Epithelial cell of proximal tubule (primary cell): ENCODE results near the gene NOTCH2. TPM values are rescaled to one million over a fixed set of nuclear protein-coding genes. Genes with fewer than 3 reads are reported as not detected.

Experiments
- DNase-seq: peaks from one replicate; pipeline ENCODE4 v3.0.0-alpha.2; 2011; ENCODE audit warnings: low read depth
- H3K4me3 ChIP-seq: 2 replicates; pipeline ENCODE4 v1.5.1; 2011; ENCODE audit warnings: low read depth, mild to moderate bottlenecking, low read length
- total RNA-seq: library from RNA; depleted of rRNA; stranded (reverse); fragments of >200 nt; gene quantifications from 2 replicates; pipeline ENCODE4 v1.2.3, GENCODE V29; 2015
- TF ChIP-seq, protein P1 (sequence below): conservative IDR thresholded peaks from 2 replicates; pipeline ENCODE4 v1.5.1; 2012; ENCODE audit warnings: low read depth, mild to moderate bottlenecking, low read length

The NOTCH2 gene
- total RNA-seq, 1 donor from 2014 or later: 90.0 TPM

DNA sequence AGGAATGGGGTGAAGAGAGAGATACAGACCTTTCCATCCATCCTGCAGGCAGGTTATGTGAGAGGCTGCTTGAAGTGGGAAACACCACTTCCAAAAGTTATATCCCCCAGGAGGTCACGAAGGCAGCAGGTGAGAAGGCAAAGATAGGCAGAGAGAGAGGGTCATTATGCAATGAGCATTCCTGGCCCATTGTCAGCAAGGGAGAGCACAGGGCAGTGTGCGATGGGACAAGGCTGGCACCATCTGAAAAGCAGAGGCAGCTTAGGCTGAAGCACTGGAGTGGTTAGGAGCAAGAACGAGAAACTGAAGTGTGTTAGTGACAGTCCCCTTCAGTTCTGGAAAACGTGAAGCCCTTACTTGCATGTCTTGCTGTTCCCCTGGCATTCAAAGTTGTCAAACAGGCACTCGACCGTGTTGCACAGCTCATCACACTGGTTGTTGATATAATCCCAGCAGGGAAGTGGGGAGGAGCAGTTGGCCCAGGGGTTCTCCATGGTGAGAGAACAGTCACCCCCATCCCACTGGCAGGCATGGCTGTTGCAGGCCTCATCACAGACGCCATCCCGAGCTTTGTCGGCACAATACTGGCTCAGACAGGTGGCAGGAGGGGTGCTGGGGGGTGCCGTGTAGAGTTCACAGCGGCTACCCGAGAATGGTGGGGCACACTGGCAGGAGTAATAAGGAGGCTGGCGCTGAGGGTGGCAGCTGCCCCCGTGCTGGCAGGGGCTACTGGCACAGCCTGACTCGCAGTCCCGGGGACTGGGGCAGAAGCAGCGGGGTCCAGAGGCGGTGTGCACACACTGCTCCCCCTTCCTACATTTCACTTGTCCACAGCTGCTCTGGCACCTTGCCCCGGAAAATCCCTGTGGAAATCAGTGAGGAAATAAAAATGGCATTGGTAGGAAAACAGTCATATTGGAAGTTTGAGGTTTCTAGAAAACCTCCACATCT is 144.2 kb downstream of the NOTCH2 start:
- no peak for DNase-seq
- no peak overlapping the region for H3K4me3 ChIP-seq
- TF ChIP-seq, protein P1, sequence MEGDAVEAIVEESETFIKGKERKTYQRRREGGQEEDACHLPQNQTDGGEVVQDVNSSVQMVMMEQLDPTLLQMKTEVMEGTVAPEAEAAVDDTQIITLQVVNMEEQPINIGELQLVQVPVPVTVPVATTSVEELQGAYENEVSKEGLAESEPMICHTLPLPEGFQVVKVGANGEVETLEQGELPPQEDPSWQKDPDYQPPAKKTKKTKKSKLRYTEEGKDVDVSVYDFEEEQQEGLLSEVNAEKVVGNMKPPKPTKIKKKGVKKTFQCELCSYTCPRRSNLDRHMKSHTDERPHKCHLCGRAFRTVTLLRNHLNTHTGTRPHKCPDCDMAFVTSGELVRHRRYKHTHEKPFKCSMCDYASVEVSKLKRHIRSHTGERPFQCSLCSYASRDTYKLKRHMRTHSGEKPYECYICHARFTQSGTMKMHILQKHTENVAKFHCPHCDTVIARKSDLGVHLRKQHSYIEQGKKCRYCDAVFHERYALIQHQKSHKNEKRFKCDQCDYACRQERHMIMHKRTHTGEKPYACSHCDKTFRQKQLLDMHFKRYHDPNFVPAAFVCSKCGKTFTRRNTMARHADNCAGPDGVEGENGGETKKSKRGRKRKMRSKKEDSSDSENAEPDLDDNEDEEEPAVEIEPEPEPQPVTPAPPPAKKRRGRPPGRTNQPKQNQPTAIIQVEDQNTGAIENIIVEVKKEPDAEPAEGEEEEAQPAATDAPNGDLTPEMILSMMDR: no peak

DNA sequence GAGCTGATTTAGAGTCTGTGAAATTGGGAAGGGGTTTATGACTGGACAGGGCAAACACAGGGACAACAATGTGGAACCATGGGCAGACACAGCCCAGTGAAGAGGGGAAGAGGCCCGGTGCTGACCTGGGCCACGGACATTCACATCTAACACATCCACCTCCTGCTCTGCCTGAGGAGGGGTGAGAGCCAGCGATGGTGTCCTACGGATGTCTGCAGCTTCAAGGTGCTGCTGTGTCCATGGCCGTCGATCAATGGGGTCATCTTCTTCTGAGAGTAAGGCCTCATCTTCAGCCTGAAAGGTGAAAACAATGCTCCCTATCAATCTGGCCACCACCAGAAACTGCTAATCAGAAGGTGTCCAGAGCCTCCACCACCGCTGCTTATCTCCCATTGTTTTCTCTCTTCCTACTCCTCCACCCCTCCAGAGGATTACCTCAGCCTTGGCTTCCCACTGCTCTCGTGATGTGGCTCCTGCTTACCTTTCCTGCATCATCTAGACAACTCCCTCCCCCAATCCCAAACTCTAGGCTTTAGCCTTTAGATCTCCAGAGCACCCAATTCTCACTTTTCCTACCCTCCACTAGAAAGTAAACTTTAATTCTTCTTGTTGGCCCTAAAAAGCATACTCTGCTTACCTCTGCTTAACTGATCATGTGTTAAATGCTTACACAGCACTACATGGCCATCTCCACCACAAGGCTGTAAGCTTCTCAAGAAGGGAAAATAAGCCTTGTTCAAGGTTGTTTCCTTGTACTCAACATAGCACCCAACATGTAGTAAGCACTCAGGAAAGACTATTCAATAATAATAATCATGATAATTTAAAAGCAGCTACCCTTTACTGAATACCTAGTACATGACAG is 149.1 kb downstream of the NOTCH2 start:
- no peak overlapping the region for H3K4me3 ChIP-seq
- DNase-seq: no peak
- TF ChIP-seq, protein P1: no peak

DNA sequence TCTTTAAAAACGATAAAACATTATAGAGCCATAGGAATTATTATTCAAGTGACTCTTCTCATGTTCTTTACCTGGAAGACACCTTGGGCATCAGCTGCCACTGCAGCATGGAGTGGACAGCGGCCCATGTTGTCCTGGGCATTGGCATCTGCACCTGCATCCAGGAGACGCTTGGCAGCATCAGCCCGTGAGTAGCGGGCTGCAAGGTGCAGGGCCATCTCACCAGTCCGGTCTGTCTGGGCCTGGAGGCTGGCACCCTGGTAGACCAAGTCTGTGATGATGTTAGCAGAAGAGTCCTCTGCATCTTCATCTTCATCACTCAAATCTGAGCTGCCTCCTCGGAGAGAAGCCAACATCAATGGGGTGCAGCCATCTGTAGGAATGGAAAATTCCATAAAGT is 150.2 kb downstream of the NOTCH2 start:
- H3K4me3 ChIP-seq: no peak overlapping the region
- TF ChIP-seq, protein P1: no peak
- no peak for DNase-seq

DNA sequence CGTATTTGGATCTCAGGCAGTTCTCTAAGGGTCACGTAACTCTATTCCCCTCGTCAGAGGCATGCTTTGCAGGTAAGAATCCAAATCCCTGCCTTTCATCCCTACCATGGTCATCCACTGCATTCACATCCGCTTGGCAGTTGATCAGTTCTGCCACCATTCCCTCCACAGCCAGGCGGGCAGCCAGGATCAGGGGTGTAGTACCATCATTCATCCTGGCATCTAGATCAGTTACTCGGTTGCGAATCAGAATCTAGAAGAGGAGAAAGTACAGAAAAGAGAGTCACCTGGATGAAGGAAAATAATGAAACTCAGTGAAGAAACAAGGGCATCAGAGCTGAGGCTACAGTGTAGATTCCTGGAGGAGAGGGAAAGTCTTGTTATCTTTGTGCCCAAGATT is 151.2 kb downstream of the NOTCH2 start:
- H3K4me3 ChIP-seq: no peak overlapping the region
- DNase-seq: no peak
- TF ChIP-seq, protein P1: no peak

DNA sequence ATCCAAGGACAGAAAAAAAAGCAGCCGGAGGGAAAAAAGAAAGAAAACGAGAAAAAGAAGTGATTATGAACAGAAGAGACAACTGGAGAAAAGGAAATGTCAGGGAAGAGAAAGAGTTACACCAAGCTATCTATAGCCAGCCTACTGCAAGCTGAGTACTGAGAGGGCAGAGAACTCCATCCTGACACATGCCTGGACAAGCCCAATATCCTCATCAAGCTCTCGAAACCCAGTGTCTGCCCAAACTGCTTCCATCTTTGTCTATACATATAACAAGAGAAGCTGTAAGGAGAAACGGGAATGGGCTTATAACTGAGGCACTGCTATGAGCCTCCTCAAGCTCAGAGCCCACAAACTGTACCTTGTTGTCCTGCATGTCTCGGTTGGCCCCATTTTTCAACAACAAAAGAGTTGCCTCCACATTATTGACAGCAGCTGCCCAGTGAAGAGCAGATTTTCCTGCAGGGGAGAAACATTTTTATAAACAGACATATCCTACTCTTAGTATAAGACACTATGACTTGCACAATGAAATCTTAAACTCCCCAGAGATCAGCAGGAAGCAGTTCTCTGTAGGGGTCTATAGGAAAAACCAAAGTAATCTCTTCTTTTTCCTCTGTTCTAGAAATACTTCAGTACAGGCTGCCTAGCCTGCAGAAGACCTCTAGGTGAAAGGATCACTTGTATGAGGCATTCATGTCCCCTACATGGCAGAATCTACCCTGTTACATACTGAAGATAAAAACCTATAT is 152.0 kb downstream of the NOTCH2 start:
- DNase-seq: no peak
- TF ChIP-seq, protein P1: no peak
- no peak overlapping the region for H3K4me3 ChIP-seq

DNA sequence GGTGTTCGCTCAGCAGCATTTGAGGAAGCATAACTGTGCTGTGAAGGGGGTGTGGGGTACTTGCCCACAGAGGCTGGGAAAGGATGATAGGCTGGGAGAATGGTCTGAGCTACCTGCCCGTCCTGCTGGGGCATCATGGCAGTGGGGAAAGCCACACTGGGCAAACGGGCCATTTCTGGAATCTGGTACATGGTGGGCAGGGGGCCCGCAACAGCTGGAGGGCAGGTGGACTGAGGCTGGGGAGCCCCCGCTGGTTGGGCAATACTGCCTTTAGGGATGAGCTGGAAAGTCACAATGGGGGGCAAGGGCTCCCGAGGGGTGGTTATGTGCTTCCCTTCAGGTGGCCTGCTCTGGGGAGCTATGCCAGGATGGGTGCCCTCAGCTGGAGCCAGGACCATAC is 153.9 kb downstream of the NOTCH2 start:
- H3K4me3 ChIP-seq: no peak overlapping the region
- DNase-seq: no peak
- TF ChIP-seq, protein P1: no peak
